GM12892 (cell line): ENCODE measurements around the gene MORN2.

Experiments used
- POLR2A ChIP-seq: IDR thresholded peaks from 2 replicates; pipeline ENCODE4 v1.6.1; 2011; ENCODE audit warnings: low read depth, low read length, control low read depth
- POLR2AphosphoS5 ChIP-seq: IDR thresholded peaks from 2 replicates; pipeline ENCODE4 v1.6.1; 2011; ENCODE audit warnings: low read depth, low read length, control low read depth
- TAF1 ChIP-seq: IDR thresholded peaks from 2 replicates; pipeline ENCODE4 v1.6.1; 2011; ENCODE audit warnings: low read depth, mild to moderate bottlenecking, control low read depth, low read length, borderline replicate concordance

GRCh38 chr2:38889045-38889444 is 13.3 kb downstream of the MORN2 start:
- TF ChIP-seq POLR2A: no peak
- TF ChIP-seq POLR2AphosphoS5: no peak
- no peak for TF ChIP-seq TAF1
